Mononuclear cell (primary cell): ENCODE results near the gene JMJD8. TPM values are rescaled to one million over a fixed set of nuclear protein-coding genes. Genes with fewer than 3 reads are reported as not detected.

Source experiments
- H3K27me3 ChIP-seq: 2 replicates; pipeline ENCODE4 v1.6.0; 2011; ENCODE audit warnings: low read length, control low read depth; ENCODE audit not compliant: insufficient read depth
- H3K4me1 ChIP-seq: 2 replicates; pipeline ENCODE4 v1.5.1; 2011; ENCODE audit warnings: mild to moderate bottlenecking, low read length, control low read depth; ENCODE audit not compliant: insufficient read depth
- H3K4me3 ChIP-seq: 2 replicates; pipeline ENCODE4 v1.5.1; 2011; ENCODE audit warnings: mild to moderate bottlenecking, low read length, moderate library complexity
- H3K9me3 ChIP-seq: 2 replicates; pipeline ENCODE4 v1.5.1; 2011; ENCODE audit warnings: low read depth, mild to moderate bottlenecking, control low read depth, low read length
- total RNA-seq: library from RNA; depleted of rRNA; stranded (reverse); fragments of >200 nt; gene quantifications from one replicate; pipeline ENCODE4 v1.2.3, GENCODE V29; 2012

Gene JMJD8
- total RNA-seq = 25.0 TPM

GRCh38 chr16:684071-684794 lies at the start of gene JMJD8:
JMJD8 (minus strand) TSS chr16:684334; CDS start chr16:684319, 15 bp downstream.
- Histone ChIP-seq H3K9me3 (no peaks in the 10 kb centered on the region), H3K4me3 (peak within 1 kb of the TSS; percentile 44), H3K4me1 (peaks cover 54% of the 10 kb centered on the region), H3K27me3 (no peaks in the 10 kb centered on the region)

- H3K4me1 ChIP-seq = peaks cover under 1% of the 10 kb centered on the region
Measured at GRCh38 chr16:733382-734207, 49.5 kb upstream of the JMJD8 start.

GRCh38 chr16:732936-733335 lies 48.8 kb upstream of the JMJD8 start:
- Histone ChIP-seq H3K9me3 (no peaks in the 10 kb centered on the region), H3K4me3 (no peak overlapping the region), H3K27me3 (no peaks in the 10 kb centered on the region), H3K4me1 (peaks cover 3% of the 10 kb centered on the region)

More at GRCh38 chr16:733382-734207, 49.5 kb upstream of the JMJD8 start:
- Histone ChIP-seq H3K4me3 (no peak overlapping the region), H3K9me3 (no peaks in the 10 kb centered on the region), H3K27me3 (no peaks in the 10 kb centered on the region)

- no peaks in the 10 kb centered on the region for H3K9me3 ChIP-seq
- peaks cover 8% of the 10 kb centered on the region for H3K4me1 ChIP-seq
- no peaks in the 10 kb centered on the region for H3K27me3 ChIP-seq
- H3K4me3 ChIP-seq = no peak overlapping the region
Measured at GRCh38 chr16:732332-732731, 48.2 kb upstream of the JMJD8 start.

GRCh38 chr16:730666-731509 lies 46.8 kb upstream of the JMJD8 start:
- Histone ChIP-seq H3K4me3 (no peak overlapping the region), H3K9me3 (no peaks in the 10 kb centered on the region), H3K27me3 (peaks cover 2% of the 10 kb centered on the region), H3K4me1 (peaks cover 15% of the 10 kb centered on the region)

GRCh38 chr16:729768-730665 lies 45.9 kb upstream of the JMJD8 start:
- peaks cover 15% of the 10 kb centered on the region for H3K4me1 ChIP-seq
- no peak overlapping the region for H3K4me3 ChIP-seq
- H3K9me3 ChIP-seq = no peaks in the 10 kb centered on the region
- peaks cover 2% of the 10 kb centered on the region for H3K27me3 ChIP-seq

- H3K4me1 ChIP-seq = peaks cover 15% of the 10 kb centered on the region
- no peak overlapping the region for H3K4me3 ChIP-seq
- peaks cover 2% of the 10 kb centered on the region for H3K27me3 ChIP-seq
- H3K9me3 ChIP-seq = no peaks in the 10 kb centered on the region
Measured at GRCh38 chr16:728890-729744, 45.0 kb upstream of the JMJD8 start.

- H3K4me3 ChIP-seq = no peak overlapping the region
Measured at GRCh38 chr16:728131-728889, 44.2 kb upstream of the JMJD8 start.

GRCh38 chr16:727291-727977 lies 43.3 kb upstream of the JMJD8 start:
- Histone ChIP-seq H3K27me3 (peaks cover 2% of the 10 kb centered on the region), H3K9me3 (no peaks in the 10 kb centered on the region), H3K4me3 (peak overlapping the region; percentile 39), H3K4me1 (peaks cover 15% of the 10 kb centered on the region)

More at GRCh38 chr16:728131-728889, 44.2 kb upstream of the JMJD8 start:
- Histone ChIP-seq H3K27me3 (peaks cover 2% of the 10 kb centered on the region), H3K9me3 (no peaks in the 10 kb centered on the region), H3K4me1 (peaks cover 15% of the 10 kb centered on the region)

- peaks cover 2% of the 10 kb centered on the region for H3K27me3 ChIP-seq
- H3K9me3 ChIP-seq = no peaks in the 10 kb centered on the region
- peaks cover 20% of the 10 kb centered on the region for H3K4me1 ChIP-seq
- H3K4me3 ChIP-seq = peak within 1 kb of the TSS; percentile 39
Measured at GRCh38 chr16:726438-727290, 42.5 kb upstream of the JMJD8 start, which contains the start of the genes CCDC78 and HAGHL. CCDC78 (minus strand) TSS chr16:726443; CDS start chr16:726367, 76 bp downstream. HAGHL (plus strand) TSS chr16:727106; CDS start chr16:727510, 404 bp downstream.

- H3K4me3 ChIP-seq = no peak overlapping the region
- H3K27me3 ChIP-seq = peaks cover 2% of the 10 kb centered on the region
- no peaks in the 10 kb centered on the region for H3K9me3 ChIP-seq
- H3K4me1 ChIP-seq = peaks cover 25% of the 10 kb centered on the region
Measured at GRCh38 chr16:726188-726437, 42.0 kb upstream of the JMJD8 start.
